Measurements from ENCODE around the gene ITGAV. TPM values are rescaled to one million over a fixed set of nuclear protein-coding genes. Genes with fewer than 3 reads are reported as not detected.

Gene ITGAV
- total and polyA plus RNA-seq, 2 donors (not counting 1 experiment from before 2014, with no cell fraction given), result 121 to 205 TPM

DNA sequence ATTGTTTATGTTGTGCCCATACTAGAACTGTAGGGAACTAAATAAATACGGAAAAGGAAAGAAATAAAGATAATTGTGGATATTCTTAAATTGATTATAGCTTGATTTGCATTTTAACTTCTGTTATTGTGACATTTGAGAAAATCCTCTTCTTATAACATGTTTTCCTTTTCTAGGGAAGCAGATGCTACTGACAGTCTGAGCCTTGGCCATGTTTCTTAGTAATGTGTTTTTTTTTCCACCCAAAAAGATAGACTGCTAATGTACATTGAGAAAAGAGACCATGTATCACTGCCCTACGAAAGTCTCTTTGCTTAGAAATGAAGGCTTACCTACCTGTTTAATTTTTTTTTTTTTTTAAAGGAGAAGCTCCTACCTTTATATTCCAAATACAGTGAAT is 22.2 kb downstream of the ITGAV start:
- DNase-seq (ENCODE audit: low read depth in 2 of 2), result no peak
- H3K9me3 ChIP-seq (ENCODE audit: control insufficient read depth, insufficient read depth, low read depth, low read length), result no peaks in the 10 kb centered on the region
- TF ChIP-seq CTCF (conservative IDR thresholded peaks at IDR 0.05 in 1 of 2, IDR thresholded peaks at IDR 0.05 in 1 of 2; ENCODE audit: low read depth in 1 of 2, low read length in 2 of 2), result no peak
- no peak for TF ChIP-seq EZH2 (IDR thresholded peaks at IDR 0.05; ENCODE audit: low read length, missing control alignments)
- H3K9ac ChIP-seq (ENCODE audit: insufficient read depth, low read length), result no peak overlapping the region
- no peaks in the 10 kb centered on the region for H4K20me1 ChIP-seq (ENCODE audit: control insufficient read depth, extremely low read depth, insufficient read depth, low read length)
- H2AFZ ChIP-seq (ENCODE audit: low read length), result no peak overlapping the region
- H3K4me2 ChIP-seq (ENCODE audit: extremely low read depth, insufficient read depth, low read length), result no peak overlapping the region
- no peaks in the 10 kb centered on the region for H3K27me3 ChIP-seq (ENCODE audit: control insufficient read depth, insufficient read depth, low read length)
- no peaks in the 10 kb centered on the region for H3K4me1 ChIP-seq (ENCODE audit: control insufficient read depth, extremely low read depth, insufficient read depth, low read length)
- no peaks in the 10 kb centered on the region for H3K79me2 ChIP-seq (ENCODE audit: control insufficient read depth, insufficient read depth, low read length)
- H3K27ac ChIP-seq (ENCODE audit: insufficient read depth, low read length), result no peak overlapping the region
- no peaks in the 10 kb centered on the region for H3K36me3 ChIP-seq (ENCODE audit: control insufficient read depth, insufficient read depth, low read length)
- H3K4me3 ChIP-seq (replicated peaks in 1 of 4; ENCODE audit: control extremely low read depth in 1 of 4, insufficient read depth in 1 of 4, low read depth in 3 of 4, low read length in 4 of 4), result no peak overlapping the region

DNA sequence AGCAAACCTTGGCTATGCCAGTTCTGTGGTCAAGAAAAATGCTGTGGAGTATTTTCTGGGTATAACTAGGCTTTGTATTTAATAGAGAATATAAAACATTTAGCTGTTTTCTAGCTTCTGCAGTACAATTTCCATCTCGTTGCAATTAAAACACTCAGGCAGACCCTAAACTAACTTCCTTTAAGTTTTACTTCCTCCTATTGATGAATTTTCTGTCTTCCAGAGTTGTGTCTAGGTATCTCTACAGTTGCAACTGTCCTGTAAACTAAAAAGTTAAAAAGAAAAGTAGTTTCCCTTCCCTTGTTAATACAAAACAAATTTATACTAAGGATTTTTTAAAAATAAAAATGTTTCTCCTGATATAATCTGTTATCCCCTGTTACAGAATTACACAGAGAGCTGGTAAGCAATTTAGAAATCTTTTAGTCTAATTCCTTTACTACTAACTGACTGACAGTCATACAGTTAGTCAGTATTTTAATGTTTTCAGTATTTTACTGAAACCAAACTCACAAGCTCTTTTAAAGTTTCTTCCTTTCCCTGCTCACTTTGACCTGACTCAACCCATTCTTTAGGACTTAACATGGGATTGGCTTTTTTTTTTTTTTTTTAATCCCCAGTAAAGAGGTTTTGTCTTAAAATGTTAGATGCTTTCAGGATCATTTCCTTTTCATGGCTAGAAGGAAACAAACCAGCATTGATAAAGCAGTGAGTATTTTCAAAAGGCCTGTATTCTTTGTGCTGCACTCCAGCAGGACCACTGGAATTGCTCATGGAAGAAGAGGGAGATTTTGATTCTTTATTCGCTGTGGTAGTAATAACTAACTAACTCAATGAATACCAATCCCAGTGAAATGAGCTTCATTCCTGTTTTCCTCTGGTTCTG is 22.9 kb downstream of the ITGAV start:
- no peaks in the 10 kb centered on the region for H3K9me3 ChIP-seq (ENCODE audit: control insufficient read depth, insufficient read depth, low read depth, low read length)
- no peaks in the 10 kb centered on the region for H3K79me2 ChIP-seq (ENCODE audit: control insufficient read depth, insufficient read depth, low read length)
- H3K4me1 ChIP-seq (ENCODE audit: control insufficient read depth, extremely low read depth, insufficient read depth, low read length), result no peaks in the 10 kb centered on the region
- H3K9ac ChIP-seq (ENCODE audit: insufficient read depth, low read length), result no peak overlapping the region
- H3K36me3 ChIP-seq (ENCODE audit: control insufficient read depth, insufficient read depth, low read length), result no peaks in the 10 kb centered on the region
- TF ChIP-seq CTCF (conservative IDR thresholded peaks at IDR 0.05 in 1 of 2, IDR thresholded peaks at IDR 0.05 in 1 of 2; ENCODE audit: low read depth in 1 of 2, low read length in 2 of 2) (no peak), EZH2 (IDR thresholded peaks at IDR 0.05; ENCODE audit: low read length, missing control alignments) (no peak)
- H2AFZ ChIP-seq (ENCODE audit: low read length), result no peak overlapping the region
- H3K4me2 ChIP-seq (ENCODE audit: extremely low read depth, insufficient read depth, low read length), result no peak overlapping the region
- DNase-seq (ENCODE audit: low read depth in 2 of 2), result no peak
- H3K27ac ChIP-seq (ENCODE audit: insufficient read depth, low read length), result no peak overlapping the region
- no peaks in the 10 kb centered on the region for H3K27me3 ChIP-seq (ENCODE audit: control insufficient read depth, insufficient read depth, low read length)
- H3K4me3 ChIP-seq (replicated peaks in 1 of 4; ENCODE audit: control extremely low read depth in 1 of 4, insufficient read depth in 1 of 4, low read depth in 3 of 4, low read length in 4 of 4), result no peak overlapping the region
- H4K20me1 ChIP-seq (ENCODE audit: control insufficient read depth, extremely low read depth, insufficient read depth, low read length), result no peaks in the 10 kb centered on the region

DNA sequence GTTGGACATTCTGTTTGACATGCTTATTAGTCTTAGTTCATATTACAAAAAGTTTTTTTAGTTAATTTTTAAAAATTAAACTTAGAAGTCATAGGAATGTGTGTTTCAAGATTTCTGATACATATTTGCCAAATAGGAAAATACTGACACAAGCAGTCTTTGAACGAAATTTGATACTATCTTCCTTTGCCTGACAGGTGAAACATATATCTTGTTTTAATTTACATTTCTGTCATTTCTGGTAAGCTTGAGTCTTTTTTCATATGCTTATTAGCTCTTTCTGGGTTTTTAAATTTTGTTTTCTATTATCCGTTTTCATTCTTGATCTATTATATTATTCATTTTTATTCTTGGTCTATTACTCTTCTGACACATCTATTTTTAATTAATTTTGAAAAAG is 24.5 kb downstream of the ITGAV start:
- no peaks in the 10 kb centered on the region for H4K20me1 ChIP-seq (ENCODE audit: control insufficient read depth, extremely low read depth, insufficient read depth, low read length)
- H3K4me1 ChIP-seq (ENCODE audit: control insufficient read depth, extremely low read depth, insufficient read depth, low read length), result no peaks in the 10 kb centered on the region
- no peak overlapping the region for H3K27ac ChIP-seq (ENCODE audit: insufficient read depth, low read length)

More for the DNA sequence above, 24.5 kb downstream of the ITGAV start:
- Histone ChIP-seq H3K9ac (ENCODE audit: insufficient read depth, low read length) (no peak overlapping the region), H3K4me3 (replicated peaks in 1 of 4; ENCODE audit: control extremely low read depth in 1 of 4, insufficient read depth in 1 of 4, low read depth in 3 of 4, low read length in 4 of 4) (no peak overlapping the region), H3K79me2 (ENCODE audit: control insufficient read depth, insufficient read depth, low read length) (no peaks in the 10 kb centered on the region), H3K4me2 (ENCODE audit: extremely low read depth, insufficient read depth, low read length) (no peak overlapping the region), H3K9me3 (ENCODE audit: control insufficient read depth, insufficient read depth, low read depth, low read length) (no peaks in the 10 kb centered on the region), H3K27me3 (ENCODE audit: control insufficient read depth, insufficient read depth, low read length) (no peaks in the 10 kb centered on the region), H3K36me3 (ENCODE audit: control insufficient read depth, insufficient read depth, low read length) (no peaks in the 10 kb centered on the region), H2AFZ (ENCODE audit: low read length) (no peak overlapping the region)
- TF ChIP-seq CTCF (conservative IDR thresholded peaks at IDR 0.05 in 1 of 2, IDR thresholded peaks at IDR 0.05 in 1 of 2; ENCODE audit: low read depth in 1 of 2, low read length in 2 of 2), result no peak
- no peak for TF ChIP-seq EZH2 (IDR thresholded peaks at IDR 0.05; ENCODE audit: low read length, missing control alignments)
- DNase-seq (ENCODE audit: low read depth in 2 of 2), result no peak
